GM18861 (cell line): ENCODE measurements around the gene GABRR1.
"Not testable (repeated sequence)": the region's sequence is repeated elsewhere in the genome, so short reads cannot be mapped to it uniquely, and the experiment has no call there.

Experiments used
- ATAC-seq: cut with Tn5 transposase; IDR thresholded peaks from one replicate; pipeline ENCODE4 v1.9.1; 2021; ENCODE audit not compliant: unreplicated experiment

GABRR1 gene

GRCh38 chr6:89161326-89162046 is 55.7 kb downstream of the GABRR1 start:
- ATAC-seq = no peak

- ATAC-seq = no peak
Observed at GRCh38 chr6:89160331-89161092, 56.6 kb downstream of the GABRR1 start.

- no peak for ATAC-seq
Observed at GRCh38 chr6:89154131-89154530, 63.0 kb downstream of the GABRR1 start.

GRCh38 chr6:89148016-89148750 is 69.0 kb downstream of the GABRR1 start:
- ATAC-seq = no peak

- ATAC-seq = peak; percentile 13
Observed at GRCh38 chr6:89146718-89147700, 70.1 kb downstream of the GABRR1 start.

- peak; percentile 50 for ATAC-seq
Observed at GRCh38 chr6:89145956-89146717, 71.0 kb downstream of the GABRR1 start, which contains the start of gene PM20D2. Gene PM20D2, plus strand, starts transcription at chr6:89146055. Its CDS starts 90 bp downstream, at chr6:89146145.

- ATAC-seq = peak; percentile 44
Observed at GRCh38 chr6:89145091-89145955, 71.8 kb downstream of the GABRR1 start.

- peak; percentile 46 for ATAC-seq
Observed at GRCh38 chr6:89144354-89144906, 72.7 kb downstream of the GABRR1 start.

GRCh38 chr6:89140347-89141156 is 76.6 kb downstream of the GABRR1 start:
- ATAC-seq = no peak

GRCh38 chr6:89139509-89140346 is 77.4 kb downstream of the GABRR1 start:
- no peak for ATAC-seq

- no peak for ATAC-seq
Observed at GRCh38 chr6:89138173-89138572, 79.0 kb downstream of the GABRR1 start.

- ATAC-seq = no peak
Observed at GRCh38 chr6:89134723-89135122, 82.4 kb downstream of the GABRR1 start.

- no peak for ATAC-seq
Observed at GRCh38 chr6:89133981-89134380, 83.2 kb downstream of the GABRR1 start.

GRCh38 chr6:89132057-89132456 is 85.1 kb downstream of the GABRR1 start:
- no peak for ATAC-seq

- ATAC-seq = no peak
Observed at GRCh38 chr6:89131599-89131998, 85.6 kb downstream of the GABRR1 start.

GRCh38 chr6:89128256-89128671 is 88.9 kb downstream of the GABRR1 start:
- ATAC-seq = not testable (repeated sequence)
